Measurements from ENCODE around the gene PLAAT5.
"Not testable (repeated sequence)": the region's sequence is repeated elsewhere in the genome, so short reads cannot be mapped to it uniquely, and the experiment has no call there.

Gene PLAAT5

GRCh38 chr11:63485777-63486176 is 5.2 kb downstream of the PLAAT5 start:
- DNase-seq (ENCODE audit: low read depth in 1 of 2, low spot score in 1 of 2) = no peak

- no peak for DNase-seq (ENCODE audit: low read depth in 1 of 2, low spot score in 1 of 2)
These were observed 10.9 kb downstream of the PLAAT5 start for GRCh38 chr11:63480039-63480438.

DNA sequence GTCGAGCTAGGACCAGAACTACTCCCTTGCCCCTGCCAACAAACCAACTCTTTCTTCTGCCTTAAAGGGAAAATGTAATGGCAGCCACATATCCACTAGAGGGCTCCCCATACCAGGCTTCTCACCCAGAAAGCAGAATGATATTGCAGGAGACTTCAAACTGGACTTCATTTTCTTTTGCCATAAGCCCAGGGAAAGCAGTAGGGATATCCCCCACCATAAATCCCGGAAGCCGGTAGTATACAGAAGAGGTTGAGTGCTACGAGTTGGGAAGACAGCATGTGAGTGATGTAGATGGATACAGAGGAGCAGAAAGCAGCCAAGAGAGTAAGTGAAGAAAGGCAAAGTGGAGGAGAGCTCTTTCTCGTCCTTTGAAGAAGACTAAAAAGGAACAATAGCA is 12.1 kb downstream of the PLAAT5 start:
- peak in 1 of 2 donors; percentile 6 for DNase-seq (ENCODE audit: low read depth in 1 of 2, low spot score in 1 of 2)

GRCh38 chr11:63476618-63477017 is 14.3 kb downstream of the PLAAT5 start:
- DNase-seq (ENCODE audit: low read depth in 1 of 2, low spot score in 1 of 2) = no peak

DNA sequence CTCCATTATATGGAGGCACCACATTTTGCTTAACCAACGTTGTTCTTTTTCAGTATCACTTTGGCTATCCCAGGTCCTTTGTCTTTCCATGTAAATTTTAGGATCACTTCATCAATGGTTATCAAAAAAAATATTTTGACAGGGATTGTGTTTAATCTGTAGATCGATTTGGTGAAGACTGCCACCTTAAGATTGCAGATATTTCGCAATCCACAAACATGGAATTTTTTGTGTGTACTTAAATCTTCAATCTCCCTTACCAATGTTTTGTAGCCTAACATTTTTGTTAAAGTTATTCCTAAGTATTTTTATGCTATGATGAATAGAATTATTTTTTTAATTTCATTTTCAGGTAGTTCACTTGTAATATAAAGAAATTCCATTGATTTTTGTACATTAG is 18.6 kb downstream of the PLAAT5 start:
- no peak for DNase-seq (ENCODE audit: low read depth in 1 of 2, low spot score in 1 of 2)

- DNase-seq (ENCODE audit: low read depth in 1 of 2, low spot score in 1 of 2) = no peak
These were observed 20.7 kb downstream of the PLAAT5 start for GRCh38 chr11:63470311-63470710.

GRCh38 chr11:63462137-63462536 is 28.8 kb downstream of the PLAAT5 start:
- no peak for DNase-seq (ENCODE audit: low read depth in 1 of 2, low spot score in 1 of 2)

DNA sequence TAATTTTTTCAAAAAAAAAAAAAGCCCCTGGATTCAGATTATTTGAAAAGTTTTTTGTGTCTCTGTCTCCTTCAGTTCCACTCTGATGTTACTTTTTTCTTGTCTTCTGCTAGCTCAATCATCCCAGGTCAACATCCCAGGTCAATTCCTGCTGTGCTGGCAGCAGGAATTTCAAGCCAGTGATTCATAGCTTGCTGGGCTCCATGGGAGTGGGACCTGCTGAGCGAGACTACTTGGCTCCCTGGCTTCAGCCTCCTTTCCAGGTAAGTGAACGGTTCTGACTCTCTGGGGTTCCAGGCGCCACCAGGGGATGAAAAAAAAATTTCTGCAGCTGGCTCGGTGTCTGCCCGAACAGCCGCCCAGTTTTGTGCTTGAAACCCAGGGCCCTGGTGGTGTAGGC is 31.4 kb downstream of the PLAAT5 start:
- DNase-seq (ENCODE audit: low read depth in 1 of 2, low spot score in 1 of 2) = no peak

GRCh38 chr11:63448646-63449045 is 42.3 kb downstream of the PLAAT5 start:
- no peak for DNase-seq (ENCODE audit: low read depth in 1 of 2, low spot score in 1 of 2)

GRCh38 chr11:63445720-63446119 is 45.2 kb downstream of the PLAAT5 start:
- DNase-seq (ENCODE audit: low read depth in 1 of 2, low spot score in 1 of 2) = no peak

DNA sequence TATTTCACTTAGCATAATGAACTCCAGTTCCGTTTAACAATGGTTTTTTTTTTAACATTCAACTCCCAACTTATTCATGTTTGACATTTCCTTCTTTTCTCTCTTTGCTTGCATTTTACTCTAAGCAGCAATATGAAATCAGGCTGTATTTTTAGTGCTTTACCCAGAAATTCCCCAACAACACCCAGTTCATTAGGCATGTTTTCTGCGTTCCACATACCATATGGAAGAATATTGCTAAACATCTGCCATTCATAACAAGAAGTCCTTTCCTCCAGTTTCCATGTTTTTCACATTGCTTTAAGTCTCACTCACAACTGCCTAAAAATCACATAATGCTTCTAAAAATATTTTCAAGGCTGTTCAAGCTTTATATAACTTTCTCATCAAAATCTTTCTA is 45.8 kb downstream of the PLAAT5 start:
- no peak for DNase-seq (ENCODE audit: low read depth in 1 of 2, low spot score in 1 of 2)

DNA sequence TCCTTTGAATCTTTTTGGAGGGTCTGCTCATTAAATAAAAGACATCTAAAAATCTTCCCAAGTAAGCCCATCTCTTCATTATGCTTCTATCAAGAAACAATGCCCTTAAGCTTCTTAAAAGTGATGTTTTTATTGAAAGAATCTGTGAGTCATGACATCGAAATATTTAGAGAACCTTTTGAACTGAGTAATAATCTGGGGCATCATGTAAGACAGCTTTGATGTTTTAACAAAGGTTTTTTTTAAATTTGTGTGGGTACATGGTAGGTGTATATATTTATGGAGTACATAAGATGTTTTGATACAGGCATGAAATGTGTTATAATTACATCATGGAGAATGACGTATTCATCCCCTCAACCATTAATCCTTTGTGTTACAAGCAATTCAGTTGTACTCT is 46.8 kb downstream of the PLAAT5 start:
- no peak for DNase-seq (ENCODE audit: low read depth in 1 of 2, low spot score in 1 of 2)

- no peak for DNase-seq (ENCODE audit: low read depth in 1 of 2, low spot score in 1 of 2)
These were observed 47.3 kb downstream of the PLAAT5 start for GRCh38 chr11:63443714-63444113.

- not testable (repeated sequence) for DNase-seq (ENCODE audit: low read depth in 1 of 2, low spot score in 1 of 2)
These were observed 55.1 kb downstream of the PLAAT5 start for GRCh38 chr11:63435831-63436230.

DNA sequence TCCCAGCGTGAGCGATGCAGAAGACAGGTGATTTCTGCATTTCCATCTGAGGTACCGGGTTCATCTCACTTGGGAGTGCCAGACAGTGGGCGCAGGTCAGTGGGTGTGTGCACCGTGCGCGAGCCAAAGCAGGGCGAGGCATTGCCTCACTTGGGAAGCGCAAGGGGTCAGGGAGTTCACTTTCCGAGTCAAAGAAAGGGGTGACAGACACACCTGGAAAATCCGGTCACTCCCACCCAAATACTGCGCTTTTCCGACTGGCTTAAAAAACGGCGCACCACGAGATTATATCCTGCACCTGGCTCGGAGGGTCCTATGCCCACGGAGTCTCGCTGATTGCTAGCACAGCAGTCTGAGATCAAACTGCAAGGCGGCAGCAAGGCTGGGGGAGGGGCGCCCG is 55.6 kb downstream of the PLAAT5 start:
- not testable (repeated sequence) for DNase-seq (ENCODE audit: low read depth in 1 of 2, low spot score in 1 of 2)

- not testable (repeated sequence) for DNase-seq (ENCODE audit: low read depth in 1 of 2, low spot score in 1 of 2)
These were observed 60.2 kb downstream of the PLAAT5 start for GRCh38 chr11:63430731-63431130.

DNA sequence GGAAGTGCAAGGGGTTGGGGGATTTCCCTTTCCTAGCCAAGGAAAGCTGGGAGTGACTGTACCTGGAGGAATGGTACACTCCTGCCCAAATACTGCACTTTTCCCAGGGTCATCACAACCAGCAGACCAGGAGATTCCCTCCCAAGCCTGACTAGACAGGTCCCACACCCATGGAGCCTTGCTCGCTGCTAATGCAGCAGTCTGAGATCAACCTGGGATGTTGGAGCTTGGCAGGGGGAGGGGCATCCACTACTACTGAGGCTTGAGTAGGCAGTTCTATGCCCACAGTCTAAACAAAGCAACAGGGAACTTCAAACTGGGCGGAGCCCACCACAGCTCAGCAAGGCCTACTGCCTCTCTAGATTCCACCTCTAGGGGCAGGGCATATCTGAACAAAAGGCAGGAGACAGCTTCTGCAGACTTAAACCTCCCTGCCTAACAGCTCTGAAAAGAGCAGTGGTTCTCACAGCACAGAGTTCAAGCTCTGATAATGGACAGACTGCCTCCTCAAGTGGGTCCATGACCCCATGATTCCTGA is 62.9 kb downstream of the PLAAT5 start:
- DNase-seq (ENCODE audit: low read depth in 1 of 2, low spot score in 1 of 2) = no peak

GRCh38 chr11:63417174-63417852 is 73.7 kb downstream of the PLAAT5 start:
- DNase-seq (ENCODE audit: low read depth in 1 of 2, low spot score in 1 of 2) = no peak
